Esophagus squamous epithelium (tissue), 4 donors: ENCODE data around the gene UBE2Z.

Experiments
- CTCF ChIP-seq, 6 experiments: fragments of 450-650 bp in 4 of 6; fragments of 200-600 bp in 2 of 6; sonication (generic) in 2 of 6; IDR thresholded peaks; one replicate each; pipeline ENCODE4 v1.5.1; 2016 to 2019; ENCODE audit warnings: antibody characterized with exemption in 6 of 6, mild to moderate bottlenecking in 4 of 6, moderate library complexity in 4 of 6
- POLR2A ChIP-seq, 4 donors: fragments of 450-650 bp; IDR thresholded peaks; one replicate each; pipeline ENCODE4 v1.6.1; 2017; ENCODE audit warnings: antibody characterized with exemption in 4 of 4, mild to moderate bottlenecking in 4 of 4, moderate library complexity in 3 of 4

- TF ChIP-seq CTCF (IDR thresholded peaks at IDR 0.05) (no peak), POLR2A (IDR thresholded peaks at IDR 0.05) (no peak)
Measured at GRCh38 chr17:48954300-48954755, 46.1 kb downstream of the UBE2Z start.
